WTC11 (cell line): Measurements from ENCODE around the gene RFC4. TPM values are rescaled to one million over a fixed set of nuclear protein-coding genes. Genes with fewer than 3 reads are reported as not detected.
"Not testable (repeated sequence)": the region's sequence is repeated elsewhere in the genome, so short reads cannot be mapped to it uniquely, and the experiment has no call there.

Experiments
- ATAC-seq: fragments of 200-7000 bp; cut with Tn5 transposase; 2 replicates; pipeline ENCODE4 v1.10.0; 2021; ENCODE audit warnings: mild to moderate bottlenecking, moderate library complexity
- CTCF ChIA-PET: fragments of 300-600 bp; sonication (Branson Sonifier 250); formaldehyde crosslinking; loops from one replicate; lab custom pipeline; 2021; ENCODE audit warnings: antibody characterized with exemption; lab: Charles Lee
- POLR2A ChIA-PET: fragments of 350-600 bp; sonication (Branson Sonifier 250); formaldehyde crosslinking; loops from one replicate; lab custom pipeline; 2021; ENCODE audit warnings: antibody characterized with exemption; lab: Charles Lee
- DNase-seq: peaks from one replicate; pipeline ENCODE4 v3.0.0; 2021; ENCODE audit warnings: low spot score
- H3K27ac Mint-ChIP-seq: 2 replicates; pipeline ENCODE4 v1.8.0; 2021; ENCODE audit warnings: mixed read lengths
- H3K27me3 Mint-ChIP-seq: 2 replicates; pipeline ENCODE4 v1.8.0; 2021; ENCODE audit warnings: low read depth, mild to moderate bottlenecking, moderate library complexity, mixed read lengths
- H3K36me3 Mint-ChIP-seq: 2 replicates; pipeline ENCODE4 v1.8.0; 2021; ENCODE audit warnings: mixed read lengths
- H3K4me1 Mint-ChIP-seq: 2 replicates; pipeline ENCODE4 v1.8.0; 2022; ENCODE audit warnings: mixed read lengths
- H3K4me3 Mint-ChIP-seq: 2 replicates; pipeline ENCODE4 v1.8.0; 2021; ENCODE audit warnings: mild to moderate bottlenecking, moderate library complexity, mixed read lengths
- H3K9me3 Mint-ChIP-seq: 2 replicates; pipeline ENCODE4 v1.8.0; 2021; ENCODE audit warnings: mixed read lengths
- CBFB ChIP-seq: sonication (generic); formaldehyde crosslinking; IDR thresholded peaks from 2 replicates; pipeline ENCODE4 v1.8.1; 2022; ENCODE audit warnings: mild to moderate bottlenecking, low read depth, missing genetic modification reagents
- GABPB1 ChIP-seq: sonication (generic); formaldehyde crosslinking; IDR thresholded peaks from 2 replicates; pipeline ENCODE4 v1.8.1; 2023; ENCODE audit warnings: mild to moderate bottlenecking, missing genetic modification reagents
- JAZF1 ChIP-seq: fragments of 250-450 bp; sonication (Bioruptor Pico); IDR thresholded peaks from 2 replicates; pipeline ENCODE4 v1.9.0; 2021; ENCODE audit warnings: moderate library complexity, mild to moderate bottlenecking, inconsistent platforms
- JUN ChIP-seq: sonication (generic); formaldehyde crosslinking; IDR thresholded peaks from 2 replicates; pipeline ENCODE4 v1.8.0; 2023; ENCODE audit warnings: mild to moderate bottlenecking, missing genetic modification reagents
- ZNF121 ChIP-seq: sonication (generic); formaldehyde crosslinking; IDR thresholded peaks from 2 replicates; pipeline ENCODE4 v1.8.0; 2023; ENCODE audit warnings: missing genetic modification reagents
- ZNF219 ChIP-seq: sonication (generic); formaldehyde crosslinking; IDR thresholded peaks from 2 replicates; pipeline ENCODE4 v1.8.0; 2023; ENCODE audit warnings: missing genetic modification reagents, mild to moderate bottlenecking, borderline replicate concordance
- ZNF396 ChIP-seq: fragments of 250-450 bp; sonication (Bioruptor Pico); IDR thresholded peaks from 2 replicates; pipeline ENCODE4 v1.8.0; 2021; ENCODE audit warnings: mild to moderate bottlenecking, moderate library complexity, borderline replicate concordance
- ZNF423 ChIP-seq: fragments of 250-450 bp; sonication (Bioruptor Pico); IDR thresholded peaks from 2 replicates; pipeline ENCODE4 v2.1.2; 2022; ENCODE audit warnings: mild to moderate bottlenecking, moderate library complexity
- total RNA-seq: library from RNA; stranded (reverse); gene quantifications from 3 replicates; pipeline ENCODE4 v1.2.3, GENCODE V29; 2021
- TF ChIP-seq, protein P1 (sequence below): sonication (generic); formaldehyde crosslinking; IDR thresholded peaks from 2 replicates; pipeline ENCODE4 v1.8.1; 2023; ENCODE audit warnings: mild to moderate bottlenecking, missing genetic modification reagents, moderate library complexity
- TF ChIP-seq, protein P2 (sequence below): sonication (generic); formaldehyde crosslinking; IDR thresholded peaks from 2 replicates; pipeline ENCODE4 v1.8.1; 2023; ENCODE audit warnings: mild to moderate bottlenecking, missing genetic modification reagents
- TF ChIP-seq, protein P3 (sequence below): fragments of 200-600 bp; IDR thresholded peaks from 2 replicates; pipeline ENCODE4 v1.8.0; 2022; ENCODE audit warnings: antibody characterized with exemption

Gene RFC4
- total RNA-seq, 1 experiment from 2014 or later: 104 TPM

DNA sequence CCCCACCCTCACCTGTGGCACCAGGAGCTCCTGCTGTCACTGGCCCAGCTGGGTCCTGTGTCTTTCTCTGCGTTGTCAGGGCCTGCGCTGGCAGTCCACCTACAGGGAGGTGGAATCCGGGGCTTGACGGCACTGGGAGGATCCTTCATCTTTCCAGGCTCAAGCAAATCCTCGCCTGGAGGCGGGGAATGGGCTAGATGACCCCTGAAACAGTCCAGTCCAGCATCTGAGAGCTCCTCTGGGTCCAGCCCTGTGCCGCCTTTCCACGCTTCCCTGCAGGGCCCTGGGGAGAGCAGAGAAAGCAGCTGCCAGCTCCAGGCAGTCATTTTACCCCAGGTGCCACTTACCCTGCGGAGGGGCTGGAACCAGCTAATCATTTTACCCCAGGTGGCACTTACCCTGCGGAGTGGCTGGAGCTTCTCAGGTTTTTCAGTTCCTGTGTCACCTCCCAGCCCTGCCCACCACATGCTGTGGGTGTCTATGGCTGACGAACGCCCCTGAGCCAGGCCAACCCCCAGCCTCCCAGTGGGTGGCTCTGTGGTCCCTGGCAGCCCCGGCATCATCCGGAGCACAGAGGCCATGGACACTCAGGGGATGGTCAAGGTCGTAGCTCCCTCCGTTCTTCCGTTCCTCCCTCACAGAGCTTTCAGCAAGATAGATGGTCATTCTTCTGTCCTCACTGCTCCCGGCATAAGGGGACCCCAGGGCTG lies 18.3 kb upstream of the RFC4 start:
- Mint-ChIP-seq H3K4me1 (peaks cover 36% of the 10 kb centered on the region), H3K36me3 (no peaks in the 10 kb centered on the region), H3K4me3 (peak overlapping the region; percentile 72), H3K9me3 (no peaks in the 10 kb centered on the region), H3K27ac (no peak overlapping the region), H3K27me3 (peaks cover 35% of the 10 kb centered on the region)
- POLR2A ChIA-PET: interaction anchor here (0.8 kb wide), 1 partner anchor 41 kb away, joined by 4 read pairs; the partner anchor contains the start of gene EIF4A2
- peak; percentile 20 for DNase-seq
- CTCF ChIA-PET: interaction anchor here (0.7 to 1.6 kb wide), 6 partner anchors 209 to 341 kb away, joined by 3 to 6 read pairs (median 4); partner anchors contain the start of genes DNAJB11 and RPL39L
- no peak for ATAC-seq
- TF ChIP-seq, protein P1, sequence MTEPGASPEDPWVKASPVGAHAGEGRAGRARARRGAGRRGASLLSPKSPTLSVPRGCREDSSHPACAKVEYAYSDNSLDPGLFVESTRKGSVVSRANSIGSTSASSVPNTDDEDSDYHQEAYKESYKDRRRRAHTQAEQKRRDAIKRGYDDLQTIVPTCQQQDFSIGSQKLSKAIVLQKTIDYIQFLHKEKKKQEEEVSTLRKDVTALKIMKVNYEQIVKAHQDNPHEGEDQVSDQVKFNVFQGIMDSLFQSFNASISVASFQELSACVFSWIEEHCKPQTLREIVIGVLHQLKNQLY (CRISPR knock-in tag): no peak
- TF ChIP-seq ZNF423 (peak; percentile 47; the same call in 1 of the 2 replicates), JUN (CRISPR knock-in tag) (no peak)
- TF ChIP-seq, all 79 proteins: peak for 1

DNA sequence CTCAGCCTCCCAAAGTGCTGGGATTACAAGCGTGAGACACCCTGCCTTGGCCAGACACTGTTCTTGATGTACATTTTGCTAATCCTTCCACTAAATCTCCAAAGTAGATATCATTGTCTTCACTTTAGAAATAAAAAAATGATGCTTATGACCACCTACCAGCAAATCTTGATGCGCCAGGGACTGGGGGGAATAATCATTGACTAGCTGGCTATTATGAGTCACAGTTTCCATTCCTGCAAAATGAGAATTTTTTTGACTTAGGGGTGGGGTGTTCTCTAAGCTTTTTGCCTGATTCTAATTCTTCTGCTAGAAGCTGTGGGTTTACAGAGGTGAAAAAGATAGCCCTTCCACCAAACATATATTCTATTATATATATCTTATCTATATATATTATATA lies 17.1 kb upstream of the RFC4 start:
- CTCF ChIA-PET: no interaction called here
- Mint-ChIP-seq H3K4me1 (peaks cover 30% of the 10 kb centered on the region), H3K36me3 (no peaks in the 10 kb centered on the region), H3K27ac (no peak overlapping the region), H3K27me3 (peaks cover 23% of the 10 kb centered on the region), H3K4me3 (no peak overlapping the region), H3K9me3 (no peaks in the 10 kb centered on the region)
- DNase-seq (no peak), ATAC-seq (no peak)
- POLR2A ChIA-PET: interaction anchor here (0.7 kb wide), 1 partner anchor 51 kb away, joined by 4 read pairs; no protein-coding TSS in a partner anchor
- TF ChIP-seq CBFB (no peak), JAZF1 (CRISPR knock-in tag) (no peak), ZNF121 (CRISPR knock-in tag) (no peak)
- TF ChIP-seq, protein P2, sequence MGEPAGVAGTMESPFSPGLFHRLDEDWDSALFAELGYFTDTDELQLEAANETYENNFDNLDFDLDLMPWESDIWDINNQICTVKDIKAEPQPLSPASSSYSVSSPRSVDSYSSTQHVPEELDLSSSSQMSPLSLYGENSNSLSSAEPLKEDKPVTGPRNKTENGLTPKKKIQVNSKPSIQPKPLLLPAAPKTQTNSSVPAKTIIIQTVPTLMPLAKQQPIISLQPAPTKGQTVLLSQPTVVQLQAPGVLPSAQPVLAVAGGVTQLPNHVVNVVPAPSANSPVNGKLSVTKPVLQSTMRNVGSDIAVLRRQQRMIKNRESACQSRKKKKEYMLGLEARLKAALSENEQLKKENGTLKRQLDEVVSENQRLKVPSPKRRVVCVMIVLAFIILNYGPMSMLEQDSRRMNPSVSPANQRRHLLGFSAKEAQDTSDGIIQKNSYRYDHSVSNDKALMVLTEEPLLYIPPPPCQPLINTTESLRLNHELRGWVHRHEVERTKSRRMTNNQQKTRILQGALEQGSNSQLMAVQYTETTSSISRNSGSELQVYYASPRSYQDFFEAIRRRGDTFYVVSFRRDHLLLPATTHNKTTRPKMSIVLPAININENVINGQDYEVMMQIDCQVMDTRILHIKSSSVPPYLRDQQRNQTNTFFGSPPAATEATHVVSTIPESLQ (CRISPR knock-in tag): no peak

DNA sequence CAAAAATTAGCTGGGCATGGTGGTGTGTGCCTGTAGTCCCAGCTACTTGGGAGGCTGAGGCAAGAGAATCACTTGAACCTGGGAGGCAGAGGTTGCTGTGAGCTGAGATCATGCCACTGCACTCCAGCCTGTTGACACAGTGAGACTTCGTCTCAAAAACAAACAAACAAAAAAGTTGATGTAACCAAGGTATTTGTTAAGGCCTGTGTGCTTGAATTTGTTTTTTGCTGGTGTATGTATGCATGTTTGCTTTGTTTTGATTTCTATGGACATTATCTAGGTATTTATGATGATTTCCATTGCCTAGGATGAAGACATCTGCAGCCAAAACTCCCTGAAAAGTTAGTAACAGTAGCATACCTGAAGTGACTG lies 16.1 kb upstream of the RFC4 start:
- Mint-ChIP-seq H3K4me1 (peaks cover 27% of the 10 kb centered on the region), H3K27me3 (peaks cover 14% of the 10 kb centered on the region)
- ATAC-seq, H3K27ac Mint-ChIP-seq, H3K36me3 Mint-ChIP-seq, POLR2A ChIA-PET, DNase-seq, H3K9me3 Mint-ChIP-seq, H3K4me3 Mint-ChIP-seq: not testable (repeated sequence)
- CTCF ChIA-PET: interaction anchor here (0.7 to 1.9 kb wide), 10 partner anchors 12 to 857 kb away, joined by 3 to 10 read pairs (median 4); partner anchors contain the start of genes RFC4 and RPL39L
- peak; percentile 60 for TF ChIP-seq GABPB1

DNA sequence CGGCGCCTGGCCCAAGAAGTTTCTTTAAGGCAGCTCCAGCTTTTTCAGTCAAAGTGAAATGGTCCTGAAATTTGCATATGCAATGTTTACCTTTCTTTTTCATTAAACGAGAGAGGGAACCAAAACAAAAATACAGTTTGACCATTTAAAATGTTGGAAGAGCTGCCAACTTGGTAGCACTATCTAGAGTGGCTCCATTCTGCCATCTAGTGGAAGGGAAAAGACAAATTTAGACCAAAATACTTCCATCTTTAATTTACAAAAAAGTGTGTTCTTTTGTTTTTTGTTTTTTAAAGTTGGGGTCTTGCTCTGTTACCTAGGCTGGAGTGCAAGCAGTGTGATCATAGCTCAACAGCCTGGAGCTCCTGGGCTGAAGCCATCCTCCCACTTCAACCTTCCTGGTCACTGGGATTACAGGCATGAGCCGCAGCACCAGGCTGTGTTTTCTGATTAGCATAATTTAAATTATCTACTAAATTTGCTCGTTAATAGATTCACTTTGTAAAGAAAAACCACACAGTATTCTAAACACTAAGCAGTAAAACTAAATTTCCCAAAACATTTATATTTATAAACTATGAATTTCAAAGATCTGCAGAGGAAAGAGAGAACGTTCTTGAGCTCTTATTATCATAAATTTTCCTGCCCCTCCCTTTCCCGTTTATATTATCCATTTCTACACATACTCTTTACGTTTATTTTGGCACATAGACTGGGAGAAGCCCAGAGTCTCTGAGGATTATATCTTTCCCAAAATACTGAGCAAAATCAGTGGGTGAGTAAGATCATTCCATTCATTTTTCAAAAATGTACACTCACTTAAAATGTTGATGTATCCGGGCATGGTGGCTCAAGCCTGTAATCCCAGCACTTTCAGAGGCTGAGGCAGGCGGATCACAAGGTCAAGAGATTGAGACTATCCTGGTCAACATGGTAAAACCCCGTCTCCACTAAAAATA lies 15.4 kb upstream of the RFC4 start:
- Mint-ChIP-seq H3K4me3 (no peak overlapping the region), H3K36me3 (no peaks in the 10 kb centered on the region), H3K4me1 (peaks cover 28% of the 10 kb centered on the region), H3K9me3 (no peaks in the 10 kb centered on the region), H3K27ac (no peak overlapping the region; the same call in 1 of the 2 replicates), H3K27me3 (peaks cover 13% of the 10 kb centered on the region)
- POLR2A ChIA-PET: interaction anchor here (0.7 kb wide), 1 partner anchor 96 kb away, joined by 4 read pairs; no protein-coding TSS in a partner anchor
- DNase-seq (no peak), ATAC-seq (no peak)
- CTCF ChIA-PET: interaction anchor here (0.6 to 1.9 kb wide), 22 partner anchors 9 to 858 kb away, joined by 3 to 10 read pairs (median 3); partner anchors contain the start of genes RFC4 and RPL39L
- TF ChIP-seq ZNF219 (no peak), ZNF396 (CRISPR knock-in tag) (no peak)
- TF ChIP-seq, protein P3, sequence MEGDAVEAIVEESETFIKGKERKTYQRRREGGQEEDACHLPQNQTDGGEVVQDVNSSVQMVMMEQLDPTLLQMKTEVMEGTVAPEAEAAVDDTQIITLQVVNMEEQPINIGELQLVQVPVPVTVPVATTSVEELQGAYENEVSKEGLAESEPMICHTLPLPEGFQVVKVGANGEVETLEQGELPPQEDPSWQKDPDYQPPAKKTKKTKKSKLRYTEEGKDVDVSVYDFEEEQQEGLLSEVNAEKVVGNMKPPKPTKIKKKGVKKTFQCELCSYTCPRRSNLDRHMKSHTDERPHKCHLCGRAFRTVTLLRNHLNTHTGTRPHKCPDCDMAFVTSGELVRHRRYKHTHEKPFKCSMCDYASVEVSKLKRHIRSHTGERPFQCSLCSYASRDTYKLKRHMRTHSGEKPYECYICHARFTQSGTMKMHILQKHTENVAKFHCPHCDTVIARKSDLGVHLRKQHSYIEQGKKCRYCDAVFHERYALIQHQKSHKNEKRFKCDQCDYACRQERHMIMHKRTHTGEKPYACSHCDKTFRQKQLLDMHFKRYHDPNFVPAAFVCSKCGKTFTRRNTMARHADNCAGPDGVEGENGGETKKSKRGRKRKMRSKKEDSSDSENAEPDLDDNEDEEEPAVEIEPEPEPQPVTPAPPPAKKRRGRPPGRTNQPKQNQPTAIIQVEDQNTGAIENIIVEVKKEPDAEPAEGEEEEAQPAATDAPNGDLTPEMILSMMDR: peak; percentile 47
